Endothelial cell of umbilical vein (primary cell): Measurements from ENCODE around the gene INHBB. TPM values are rescaled to one million over a fixed set of nuclear protein-coding genes. Genes with fewer than 3 reads are reported as not detected.

Experiments used
- BruUV-seq: library from RNA; stranded (reverse); fragments of 400-500 nt; replicated peaks from 2 replicates; lab custom pipeline; 2021; lab: Mats Ljungman, UMichigan
- CTCF ChIA-PET: fragments of 300-600, 350-600 bp; sonication (Branson Sonifier 250); formaldehyde crosslinking; loops from one replicate; lab custom pipeline; 2021; ENCODE audit warnings: antibody characterized with exemption, inconsistent platforms; lab: Charles Lee
- POLR2A ChIA-PET: fragments of 300-600, 350-600 bp; sonication (Branson Sonifier 250); formaldehyde crosslinking; loops from one replicate; lab custom pipeline; 2021; ENCODE audit warnings: antibody characterized with exemption, inconsistent platforms; lab: Charles Lee
- DNase-seq: peaks from one replicate; pipeline ENCODE4 v3.0.0-alpha.2; 2011; ENCODE audit warnings: low read depth, low spot score
- FAIRE-seq: peaks from 2 replicates; lab custom pipeline; 2011; peaks lifted over from hg19 to GRCh38; lab: Jason Lieb, UNC
- H2AFZ ChIP-seq: 2 replicates; pipeline ENCODE4 v1.6.0; 2012; ENCODE audit warnings: low read depth, low read length, control low read depth, inconsistent platforms
- H3K27ac ChIP-seq: 2 replicates; pipeline ENCODE4 v1.5.1; 2011; ENCODE audit warnings: low read depth, mild to moderate bottlenecking, control low read depth, low read length, moderate library complexity; ENCODE audit not compliant: insufficient read depth
- H3K27me3 ChIP-seq, 2 experiments: 2 replicates each; pipeline versions ENCODE4 v1.6.0 to v1.6.1; 2011; ENCODE audit warnings: low read length in 2 of 2, mixed read lengths in 1 of 2; ENCODE audit not compliant: control insufficient read depth in 2 of 2, insufficient read depth in 2 of 2
- H3K36me3 ChIP-seq, 2 experiments: 2 replicates in 1 of 2; 3 replicates in 1 of 2; pipeline ENCODE4 v1.5.1; 2011; ENCODE audit warnings: low read length in 2 of 2, mild to moderate bottlenecking in 1 of 2, moderate library complexity in 1 of 2; ENCODE audit not compliant: control insufficient read depth in 2 of 2, insufficient read depth in 2 of 2; ENCODE audit errors: extremely low read depth in 1 of 2
- H3K4me1 ChIP-seq: 3 replicates; pipeline ENCODE4 v1.5.1; 2011; ENCODE audit warnings: mild to moderate bottlenecking, low read length; ENCODE audit not compliant: control insufficient read depth, insufficient read depth; ENCODE audit errors: extremely low read depth
- H3K4me2 ChIP-seq: 2 replicates; pipeline ENCODE4 v1.6.1; 2011; ENCODE audit warnings: low read length, control low read depth, mixed read lengths; ENCODE audit not compliant: insufficient read depth
- H3K4me3 ChIP-seq, 3 experiments: fragments of 200-600 bp in 1 of 3; sonication (generic), shearing (Covaris generic) in 1 of 3; replicated peaks in 1 of 3; 2 replicates each; pipeline ENCODE4 v1.5.1; 2011 to 2016; ENCODE audit warnings: control low read depth in 3 of 3, low read length in 3 of 3, mild to moderate bottlenecking in 2 of 3, inconsistent platforms in 1 of 3, low read depth in 1 of 3, moderate library complexity in 1 of 3; ENCODE audit not compliant: insufficient read depth in 1 of 3
- H3K79me2 ChIP-seq: 2 replicates; pipeline ENCODE4 v1.6.0; 2012; ENCODE audit warnings: low read length, inconsistent platforms; ENCODE audit not compliant: control insufficient read depth, insufficient read depth
- H3K9ac ChIP-seq: replicated peaks from 2 replicates; pipeline ENCODE3; 2011; ENCODE audit warnings: low read length, control low read depth; ENCODE audit not compliant: insufficient read depth; ENCODE audit errors: extremely low read depth
- H3K9me1 ChIP-seq: replicated peaks from 3 replicates; pipeline ENCODE4 v1.6.0; 2011; ENCODE audit warnings: mild to moderate bottlenecking, low read length; ENCODE audit not compliant: control insufficient read depth, insufficient read depth; ENCODE audit errors: extremely low read depth
- H3K9me3 ChIP-seq: replicated peaks from 2 replicates; pipeline ENCODE4 v1.5.1; 2012; ENCODE audit warnings: low read length, inconsistent platforms; ENCODE audit not compliant: control insufficient read depth, insufficient read depth
- H4K20me1 ChIP-seq: replicated peaks from 2 replicates; pipeline ENCODE3; 2011; ENCODE audit warnings: mild to moderate bottlenecking, low read length; ENCODE audit not compliant: control insufficient read depth, insufficient read depth; ENCODE audit errors: extremely low read depth
- CTCF ChIP-seq, 2 donors: IDR thresholded peaks; 1 replicate in 1 of 2; 2 replicates in 1 of 2; pipeline ENCODE4 v1.5.1; 2011; ENCODE audit warnings: low read length in 2 of 2, mild to moderate bottlenecking in 2 of 2, moderate library complexity in 2 of 2, control low read depth in 1 of 2, inconsistent platforms in 1 of 2, low read depth in 1 of 2; ENCODE audit not compliant: insufficient read depth in 1 of 2; ENCODE audit errors: extremely low read depth in 1 of 2
- EZH2 ChIP-seq: IDR thresholded peaks from 2 replicates; pipeline ENCODE4 v1.6.1; 2012; ENCODE audit warnings: borderline replicate concordance, low read depth, mild to moderate bottlenecking, moderate library complexity, low read length, inconsistent platforms; ENCODE audit not compliant: severe bottlenecking
- FOS ChIP-seq: IDR thresholded peaks from 2 replicates; pipeline ENCODE4 v1.6.1; 2011; ENCODE audit warnings: mild to moderate bottlenecking, low read length, moderate library complexity, borderline replicate concordance; ENCODE audit not compliant: insufficient read depth
- GATA2 ChIP-seq: IDR thresholded peaks from 2 replicates; pipeline ENCODE4 v1.7.0; 2011; ENCODE audit warnings: low read depth, mild to moderate bottlenecking, moderate library complexity, mixed read lengths, low read length; ENCODE audit not compliant: insufficient read length, insufficient read depth
- JUN ChIP-seq: IDR thresholded peaks from 2 replicates; pipeline ENCODE4 v1.6.1; 2011; ENCODE audit warnings: borderline replicate concordance, low read depth; ENCODE audit not compliant: insufficient read length, insufficient read depth
- MAX ChIP-seq: IDR thresholded peaks from 2 replicates; pipeline ENCODE4 v1.6.1; 2011; ENCODE audit not compliant: insufficient read depth, insufficient read length
- MYC ChIP-seq: IDR thresholded peaks from one replicate; pipeline ENCODE4 v1.6.1; 2011; ENCODE audit warnings: mild to moderate bottlenecking, low read depth, low read length
- POLR2A ChIP-seq: IDR thresholded peaks from 2 replicates; pipeline ENCODE4 v1.6.1; 2012; ENCODE audit warnings: low read depth, mild to moderate bottlenecking, control low read depth, low read length
- POLR2AphosphoS5 ChIP-seq: IDR thresholded peaks from 2 replicates; pipeline ENCODE4 v1.6.1; 2012; ENCODE audit warnings: low read depth, mild to moderate bottlenecking, control low read depth, low read length, moderate library complexity; ENCODE audit not compliant: insufficient read depth
- dilution Hi-C: fragments of 300-500 bp; cut with MboI; formaldehyde crosslinking; loops from one replicate; pipeline ENCODE4 v1.15.0; 2019; ENCODE audit warnings: low sequenced_read_pairs; ENCODE audit not compliant: extremely low pct_ligation_motif_present
- intact Hi-C: fragments of 100-400 bp; cut with micrococcal nuclease; formaldehyde crosslinking; loops from one replicate; pipeline ENCODE4 v1.10.0; 2022
- polyA plus RNA-seq, 4 experiments: library from polyadenylated mRNA; depleted of rRNA in 3 of 4; stranded (reverse) in 3 of 4; unstranded in 1 of 4; fragments of >200 nt; gene quantifications; 2 replicates each; pipeline versions ENCODE4 v1.2.1 to v1.2.3, GENCODE V29; 2011 to 2012; ENCODE audit warnings: missing spikeins in 1 of 4
- total RNA-seq: library from RNA; stranded (reverse); gene quantifications from 2 replicates; pipeline ENCODE4 v1.2.3, GENCODE V29; 2021

The INHBB gene
- total and polyA plus RNA-seq, 2 donors (not counting 3 experiments of a cell fraction or from before 2014, with no cell fraction given), result 0.11 to 1.8 TPM

- H3K9me3 ChIP-seq, result no peaks in the 10 kb centered on the region
- BruUV-seq, result no TSS peak
- H3K36me3 ChIP-seq, result no peaks in the 10 kb centered on the region
- ChIA-PET CTCF (no interaction called here), POLR2A (no interaction called here)
- no peaks in the 10 kb centered on the region for H3K9me1 ChIP-seq
- peaks cover 0 to 2% of the 10 kb centered on the region in 2 experiments for H3K27me3 ChIP-seq
- DNase-seq (no peak), FAIRE-seq (no peak)
- H4K20me1 ChIP-seq, result no peaks in the 10 kb centered on the region
- TF ChIP-seq CTCF (IDR thresholded peaks at IDR 0.05; ENCODE audit: extremely low read depth in 1 of 2, insufficient read depth in 1 of 2, low read depth in 1 of 2, low read length in 2 of 2) (no peak), MAX (no peak), MYC (no peak), JUN (no peak), POLR2AphosphoS5 (no peak), POLR2A (no peak), EZH2 (no peak), FOS (no peak), GATA2 (no peak)
- H3K4me1 ChIP-seq, result no peaks in the 10 kb centered on the region
- H3K4me2 ChIP-seq, result no peak overlapping the region
- dilution Hi-C loops (no loop called here), intact Hi-C loops (no loop called here)
- H3K4me3 ChIP-seq, result no peak overlapping the region
- no peaks in the 10 kb centered on the region for H3K79me2 ChIP-seq
- H3K27ac ChIP-seq, result no peak overlapping the region
- no peak overlapping the region for H2AFZ ChIP-seq
- no peak overlapping the region for H3K9ac ChIP-seq
These were observed 9.2 kb downstream of the INHBB start for GRCh38 chr2:120354935-120355779.
